ENCODE data around the gene TGIF2.

The TGIF2 gene

GRCh38 chr20:36532388-36532787 is 41.0 kb upstream of the TGIF2 start:
- no peak for DNase-seq (ENCODE audit: low read depth)
- TF ChIP-seq, protein P1, sequence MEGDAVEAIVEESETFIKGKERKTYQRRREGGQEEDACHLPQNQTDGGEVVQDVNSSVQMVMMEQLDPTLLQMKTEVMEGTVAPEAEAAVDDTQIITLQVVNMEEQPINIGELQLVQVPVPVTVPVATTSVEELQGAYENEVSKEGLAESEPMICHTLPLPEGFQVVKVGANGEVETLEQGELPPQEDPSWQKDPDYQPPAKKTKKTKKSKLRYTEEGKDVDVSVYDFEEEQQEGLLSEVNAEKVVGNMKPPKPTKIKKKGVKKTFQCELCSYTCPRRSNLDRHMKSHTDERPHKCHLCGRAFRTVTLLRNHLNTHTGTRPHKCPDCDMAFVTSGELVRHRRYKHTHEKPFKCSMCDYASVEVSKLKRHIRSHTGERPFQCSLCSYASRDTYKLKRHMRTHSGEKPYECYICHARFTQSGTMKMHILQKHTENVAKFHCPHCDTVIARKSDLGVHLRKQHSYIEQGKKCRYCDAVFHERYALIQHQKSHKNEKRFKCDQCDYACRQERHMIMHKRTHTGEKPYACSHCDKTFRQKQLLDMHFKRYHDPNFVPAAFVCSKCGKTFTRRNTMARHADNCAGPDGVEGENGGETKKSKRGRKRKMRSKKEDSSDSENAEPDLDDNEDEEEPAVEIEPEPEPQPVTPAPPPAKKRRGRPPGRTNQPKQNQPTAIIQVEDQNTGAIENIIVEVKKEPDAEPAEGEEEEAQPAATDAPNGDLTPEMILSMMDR (conservative IDR thresholded peaks at IDR 0.05; ENCODE audit: low read depth, low read length): no peak
- H3K4me3 ChIP-seq (ENCODE audit: low read length): no peak overlapping the region

GRCh38 chr20:36532822-36533221 is 40.6 kb upstream of the TGIF2 start:
- TF ChIP-seq, protein P1 (conservative IDR thresholded peaks at IDR 0.05; ENCODE audit: low read depth, low read length): no peak
- H3K4me3 ChIP-seq (ENCODE audit: low read length): no peak overlapping the region
- no peak for DNase-seq (ENCODE audit: low read depth)

GRCh38 chr20:36538026-36538722 is 35.2 kb upstream of the TGIF2 start:
- peak; percentile 52 for DNase-seq (ENCODE audit: low read depth)
- TF ChIP-seq, protein P1 (conservative IDR thresholded peaks at IDR 0.05; ENCODE audit: low read depth, low read length): no peak

DNA sequence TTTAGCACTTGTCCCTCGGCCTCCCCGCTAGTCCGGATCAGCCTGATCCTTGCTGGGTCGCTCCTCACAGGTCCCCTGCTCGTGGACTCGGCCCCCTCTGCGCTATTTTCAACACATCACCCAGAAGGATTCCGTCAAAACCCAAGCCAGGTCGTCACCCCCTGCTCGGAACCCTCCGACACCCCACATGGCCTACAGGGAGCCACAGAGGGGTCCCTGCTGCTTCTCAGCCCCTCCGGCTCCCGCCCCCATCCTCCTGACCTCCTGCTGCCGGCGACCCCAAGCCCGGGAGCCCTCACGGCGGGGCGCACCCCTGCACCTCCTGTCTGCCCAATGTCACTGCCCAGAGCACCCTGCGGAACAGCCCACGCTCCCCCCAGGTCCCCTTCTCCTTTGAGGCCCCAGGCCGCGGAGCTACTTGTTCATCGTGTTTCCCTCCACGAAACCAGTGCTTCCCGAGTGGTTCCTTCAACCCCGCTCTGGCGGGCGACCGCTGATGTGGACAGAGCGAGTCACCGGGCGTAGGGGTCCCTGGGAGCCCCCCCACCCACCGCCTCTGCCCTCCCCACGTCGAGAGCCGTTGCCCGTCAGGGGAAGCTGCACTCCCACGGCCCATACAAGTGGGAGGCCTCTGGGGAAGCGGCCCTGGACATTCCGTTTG is 32.7 kb upstream of the TGIF2 start:
- peak overlapping the region; percentile 32 for H3K4me3 ChIP-seq (ENCODE audit: low read length)
- no peak for DNase-seq (ENCODE audit: low read depth)
- TF ChIP-seq, protein P1 (conservative IDR thresholded peaks at IDR 0.05; ENCODE audit: low read depth, low read length): no peak

More at GRCh38 chr20:36538026-36538722, 35.2 kb upstream of the TGIF2 start:
- no peak overlapping the region for H3K4me3 ChIP-seq (ENCODE audit: low read length)

DNA sequence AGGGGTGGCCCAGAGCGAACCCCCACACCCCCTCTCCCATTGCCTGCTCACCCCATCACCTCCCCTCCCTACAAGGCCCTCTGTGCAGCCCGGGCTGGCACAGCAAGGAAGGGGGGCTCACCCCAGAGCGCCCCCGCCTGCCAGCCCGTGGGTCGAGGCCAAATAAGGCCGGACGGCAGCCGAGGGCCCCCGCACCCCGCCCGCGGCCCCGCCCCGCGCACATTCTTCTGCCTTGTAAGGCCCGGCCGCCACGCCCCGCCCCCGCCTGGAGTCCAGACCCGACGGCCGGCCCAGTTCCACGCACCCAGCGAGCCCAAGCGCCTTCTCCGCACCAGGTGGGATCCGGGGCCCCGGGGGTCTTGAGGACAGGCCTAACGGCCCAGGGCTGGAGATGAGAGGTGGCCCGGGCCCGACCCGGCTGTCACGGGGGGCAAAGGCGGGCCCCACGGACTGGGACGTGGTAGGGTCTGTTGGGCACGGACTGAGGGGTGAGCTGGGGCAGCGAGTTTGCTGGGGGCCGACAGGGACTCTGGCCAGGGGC is 32.1 kb upstream of the TGIF2 start, which contains the start of gene MYL9:
Gene MYL9, plus strand, starts transcription at position 293 of the 541 bp plus-strand sequence. CDS start 3,366 bp downstream, outside the sequence.
- DNase-seq (ENCODE audit: low read depth): no peak
- H3K4me3 ChIP-seq (ENCODE audit: low read length): peak within 1 kb of the TSS; percentile 77
- TF ChIP-seq, protein P1 (conservative IDR thresholded peaks at IDR 0.05; ENCODE audit: low read depth, low read length): no peak

DNA sequence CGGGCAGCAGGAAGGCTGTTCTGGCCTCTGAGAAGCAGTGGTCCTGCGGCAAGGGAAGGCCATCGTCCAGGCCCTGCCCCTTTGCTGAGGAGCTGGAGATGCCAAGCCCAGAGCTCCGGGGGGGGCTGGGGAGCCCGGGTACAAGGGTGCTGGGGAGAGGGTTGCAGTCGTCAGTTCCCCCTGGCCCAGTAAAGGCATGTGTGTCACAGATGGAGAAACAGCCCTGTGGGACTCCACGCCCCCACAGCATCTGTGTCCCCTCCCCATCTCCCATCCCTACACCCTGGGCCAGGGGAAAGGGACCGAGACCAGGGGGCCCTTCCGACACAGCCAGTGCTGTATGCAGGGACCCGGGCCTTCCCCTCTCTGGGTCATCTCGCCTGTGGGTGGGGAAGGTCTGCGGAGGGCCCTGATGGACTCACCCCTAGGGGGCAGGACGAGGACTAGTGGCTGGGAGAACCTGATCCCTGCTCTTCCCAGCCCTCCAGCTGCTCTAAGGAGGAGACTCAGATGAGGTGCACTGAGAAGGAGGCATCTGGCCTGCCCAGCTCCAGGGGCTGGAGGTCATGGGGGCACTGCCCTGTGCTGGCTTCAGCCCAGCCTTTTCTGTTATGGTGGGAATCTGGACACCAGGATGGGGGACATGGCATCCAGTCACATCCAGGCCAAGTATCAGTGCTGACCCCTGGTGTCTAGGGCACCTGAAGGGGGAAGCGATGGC is 31.5 kb upstream of the TGIF2 start:
- H3K4me3 ChIP-seq (ENCODE audit: low read length): peak overlapping the region; percentile 77
- TF ChIP-seq, protein P1 (conservative IDR thresholded peaks at IDR 0.05; ENCODE audit: low read depth, low read length): peak; percentile 73
- DNase-seq (ENCODE audit: low read depth): no peak

All from retinal pigment epithelial cell (primary cell).